Activated CD4-positive, alpha-beta T cell treated with anti-CD3 and anti-CD28 coated beads, Interleukin-2, amount 10 ng/mL, durations not matched to agents 24 days and 14 days (primary cell): ENCODE results near the gene ABR. TPM values are rescaled to one million over a fixed set of nuclear protein-coding genes. Genes with fewer than 3 reads are reported as not detected.
A peak's percentile ranks its signal among the peaks of the same experiment; 100 is the strongest.
"Not testable (repeated sequence)": the region's sequence is repeated elsewhere in the genome, so short reads cannot be mapped to it uniquely, and the experiment has no call there.

Experiments used
- DNase-seq: peaks from one replicate; pipeline ENCODE4 v3.0.0; 2022
- H3K27ac Mint-ChIP-seq: one replicate; pipeline ENCODE4 v1.8.0; 2022; ENCODE audit warnings: mild to moderate bottlenecking, mixed read lengths
- H3K27me3 Mint-ChIP-seq: one replicate; pipeline ENCODE4 v1.8.0; 2022; ENCODE audit warnings: mixed read lengths
- H3K36me3 Mint-ChIP-seq: one replicate; pipeline ENCODE4 v1.8.0; 2022; ENCODE audit warnings: low read depth, mild to moderate bottlenecking, mixed read lengths
- H3K4me1 Mint-ChIP-seq: one replicate; pipeline ENCODE4 v1.8.0; 2021; ENCODE audit warnings: mixed read lengths
- H3K4me3 Mint-ChIP-seq: one replicate; pipeline ENCODE4 v1.8.0; 2022; ENCODE audit warnings: mild to moderate bottlenecking, moderate library complexity, mixed read lengths
- H3K9me3 Mint-ChIP-seq: one replicate; pipeline ENCODE4 v1.8.0; 2021; ENCODE audit warnings: mixed read lengths
- intact Hi-C: fragments of 100-400 bp; cut with micrococcal nuclease; formaldehyde crosslinking; loops from one replicate; pipeline ENCODE4 v1.15.1; 2023
- total RNA-seq: library from RNA; stranded (reverse); gene quantifications from 2 replicates; pipeline ENCODE4 v1.2.3, GENCODE V29; 2022

The ABR gene
- total RNA-seq, 1 donor from 2014 or later, result 58.9 TPM

GRCh38 chr17:1212946-1213345 lies 33.2 kb upstream of the ABR start:
- H3K27me3 Mint-ChIP-seq, result peaks cover 26% of the 10 kb centered on the region
- H3K4me1 Mint-ChIP-seq, result no peaks in the 10 kb centered on the region
- intact Hi-C loops, result no loop called here
- no peak for DNase-seq
- H3K9me3 Mint-ChIP-seq, result no peaks in the 10 kb centered on the region
- H3K27ac Mint-ChIP-seq, result no peak overlapping the region
- no peak overlapping the region for H3K4me3 Mint-ChIP-seq
- H3K36me3 Mint-ChIP-seq, result no peaks in the 10 kb centered on the region

GRCh38 chr17:1211287-1211686 lies 31.5 kb upstream of the ABR start:
- no peaks in the 10 kb centered on the region for H3K36me3 Mint-ChIP-seq
- intact Hi-C loops, result no loop called here
- no peak overlapping the region for H3K27ac Mint-ChIP-seq
- H3K4me1 Mint-ChIP-seq, result peaks cover 3% of the 10 kb centered on the region
- no peak for DNase-seq
- H3K27me3 Mint-ChIP-seq, result peaks cover 20% of the 10 kb centered on the region
- H3K9me3 Mint-ChIP-seq, result no peaks in the 10 kb centered on the region
- no peak overlapping the region for H3K4me3 Mint-ChIP-seq

- H3K36me3 Mint-ChIP-seq, result no peaks in the 10 kb centered on the region
- H3K27me3 Mint-ChIP-seq, result peaks cover 22% of the 10 kb centered on the region
- peaks cover 3% of the 10 kb centered on the region for H3K4me1 Mint-ChIP-seq
- no peak overlapping the region for H3K4me3 Mint-ChIP-seq
- intact Hi-C loops, result no loop called here
- DNase-seq, result no peak
- H3K9me3 Mint-ChIP-seq, result no peaks in the 10 kb centered on the region
- no peak overlapping the region for H3K27ac Mint-ChIP-seq
Observed at GRCh38 chr17:1208966-1209365, 29.2 kb upstream of the ABR start.

- no peak for DNase-seq
- H3K4me3 Mint-ChIP-seq, result no peak overlapping the region
- no peaks in the 10 kb centered on the region for H3K36me3 Mint-ChIP-seq
- intact Hi-C loops, result no loop called here
- peaks cover 16% of the 10 kb centered on the region for H3K27me3 Mint-ChIP-seq
- H3K9me3 Mint-ChIP-seq, result no peaks in the 10 kb centered on the region
- no peak overlapping the region for H3K27ac Mint-ChIP-seq
- H3K4me1 Mint-ChIP-seq, result peaks cover 13% of the 10 kb centered on the region
Observed at GRCh38 chr17:1206026-1206777, 26.4 kb upstream of the ABR start.

GRCh38 chr17:1203967-1204291 lies 24.1 kb upstream of the ABR start:
- H3K27ac Mint-ChIP-seq, result no peak overlapping the region
- peaks cover 25% of the 10 kb centered on the region for H3K4me1 Mint-ChIP-seq
- intact Hi-C loops, result no loop called here
- DNase-seq, result no peak
- H3K4me3 Mint-ChIP-seq, result no peak overlapping the region
- peaks cover 5% of the 10 kb centered on the region for H3K27me3 Mint-ChIP-seq
- no peaks in the 10 kb centered on the region for H3K36me3 Mint-ChIP-seq
- H3K9me3 Mint-ChIP-seq, result no peaks in the 10 kb centered on the region

GRCh38 chr17:1203111-1203966 lies 23.6 kb upstream of the ABR start:
- Mint-ChIP-seq H3K4me3 (no peak overlapping the region), H3K9me3 (no peaks in the 10 kb centered on the region), H3K36me3 (no peaks in the 10 kb centered on the region), H3K27me3 (peaks cover 4% of the 10 kb centered on the region), H3K4me1 (peaks cover 26% of the 10 kb centered on the region), H3K27ac (no peak overlapping the region)
- DNase-seq, result peak; percentile 85
- intact Hi-C loops, result no loop called here

GRCh38 chr17:1202291-1202690 lies 22.5 kb upstream of the ABR start:
- Mint-ChIP-seq H3K27ac (no peak overlapping the region), H3K27me3 (peaks cover 4% of the 10 kb centered on the region), H3K4me3 (no peak overlapping the region), H3K4me1 (peaks cover 36% of the 10 kb centered on the region), H3K9me3 (no peaks in the 10 kb centered on the region), H3K36me3 (no peaks in the 10 kb centered on the region)
- no peak for DNase-seq
- intact Hi-C loops, result no loop called here

GRCh38 chr17:1201132-1201702 lies 21.4 kb upstream of the ABR start:
- peak overlapping the region; percentile 87 for H3K27ac Mint-ChIP-seq
- H3K4me3 Mint-ChIP-seq, result peak overlapping the region; percentile 70
- H3K9me3 Mint-ChIP-seq, result no peaks in the 10 kb centered on the region
- peaks cover 40% of the 10 kb centered on the region for H3K4me1 Mint-ChIP-seq
- peaks cover 4% of the 10 kb centered on the region for H3K27me3 Mint-ChIP-seq
- no peaks in the 10 kb centered on the region for H3K36me3 Mint-ChIP-seq
- intact Hi-C loops, result no loop called here
- DNase-seq, result peak; percentile 86

- H3K36me3 Mint-ChIP-seq, H3K27ac Mint-ChIP-seq, H3K9me3 Mint-ChIP-seq, intact Hi-C loops, H3K4me3 Mint-ChIP-seq, DNase-seq, H3K27me3 Mint-ChIP-seq: not testable (repeated sequence)
- peaks cover 40% of the 10 kb centered on the region for H3K4me1 Mint-ChIP-seq
Observed at GRCh38 chr17:1199271-1199743, 19.5 kb upstream of the ABR start.

GRCh38 chr17:1197781-1198490 lies 18.2 kb upstream of the ABR start:
- Mint-ChIP-seq H3K36me3 (no peaks in the 10 kb centered on the region), H3K9me3 (no peaks in the 10 kb centered on the region), H3K27me3 (peaks cover 1% of the 10 kb centered on the region), H3K4me1 (peaks cover 38% of the 10 kb centered on the region), H3K4me3 (peak overlapping the region; percentile 19), H3K27ac (peak overlapping the region; percentile 70)
- DNase-seq, result peak; percentile 89
- intact Hi-C loops, result no loop called here

- DNase-seq, result no peak
- Mint-ChIP-seq H3K4me3 (peak overlapping the region; percentile 19), H3K27ac (peak overlapping the region; percentile 70), H3K4me1 (peaks cover 37% of the 10 kb centered on the region), H3K27me3 (peaks cover 1% of the 10 kb centered on the region), H3K36me3 (no peaks in the 10 kb centered on the region), H3K9me3 (no peaks in the 10 kb centered on the region)
- intact Hi-C loops, result no loop called here
Observed at GRCh38 chr17:1197379-1197778, 17.6 kb upstream of the ABR start.

- intact Hi-C loops, result no loop called here
- Mint-ChIP-seq H3K4me1 (peaks cover 36% of the 10 kb centered on the region), H3K4me3 (peak overlapping the region; percentile 19)
Observed at GRCh38 chr17:1196946-1197345, 17.2 kb upstream of the ABR start.

GRCh38 chr17:1192911-1193699 lies 13.3 kb upstream of the ABR start:
- intact Hi-C loops, result no loop called here
- Mint-ChIP-seq H3K27ac (no peak overlapping the region), H3K4me3 (no peak overlapping the region), H3K27me3 (peaks cover 4% of the 10 kb centered on the region), H3K4me1 (peaks cover 14% of the 10 kb centered on the region), H3K9me3 (no peaks in the 10 kb centered on the region), H3K36me3 (no peaks in the 10 kb centered on the region)
- DNase-seq, result no peak

More at GRCh38 chr17:1196946-1197345, 17.2 kb upstream of the ABR start:
- no peak for DNase-seq
- Mint-ChIP-seq H3K9me3 (no peaks in the 10 kb centered on the region), H3K27me3 (peaks cover 1% of the 10 kb centered on the region), H3K36me3 (no peaks in the 10 kb centered on the region), H3K27ac (no peak overlapping the region)
